WTC11 (cell line): ENCODE data around the gene DCUN1D3. TPM values are rescaled to one million over a fixed set of nuclear protein-coding genes. Genes with fewer than 3 reads are reported as not detected.

Experiments used
- ATAC-seq: fragments of 200-7000 bp; cut with Tn5 transposase; 2 replicates; pipeline ENCODE4 v1.10.0; 2021; ENCODE audit warnings: mild to moderate bottlenecking, moderate library complexity
- CTCF ChIA-PET: fragments of 300-600 bp; sonication (Branson Sonifier 250); formaldehyde crosslinking; loops from one replicate; lab custom pipeline; 2021; ENCODE audit warnings: antibody characterized with exemption; lab: Charles Lee
- POLR2A ChIA-PET: fragments of 350-600 bp; sonication (Branson Sonifier 250); formaldehyde crosslinking; loops from one replicate; lab custom pipeline; 2021; ENCODE audit warnings: antibody characterized with exemption; lab: Charles Lee
- DNase-seq: peaks from one replicate; pipeline ENCODE4 v3.0.0; 2021; ENCODE audit warnings: low spot score
- H3K27ac Mint-ChIP-seq: 2 replicates; pipeline ENCODE4 v1.8.0; 2021; ENCODE audit warnings: mixed read lengths
- H3K27me3 Mint-ChIP-seq: 2 replicates; pipeline ENCODE4 v1.8.0; 2021; ENCODE audit warnings: low read depth, mild to moderate bottlenecking, moderate library complexity, mixed read lengths
- H3K36me3 Mint-ChIP-seq: 2 replicates; pipeline ENCODE4 v1.8.0; 2021; ENCODE audit warnings: mixed read lengths
- H3K4me1 Mint-ChIP-seq: 2 replicates; pipeline ENCODE4 v1.8.0; 2022; ENCODE audit warnings: mixed read lengths
- H3K4me3 Mint-ChIP-seq: 2 replicates; pipeline ENCODE4 v1.8.0; 2021; ENCODE audit warnings: mild to moderate bottlenecking, moderate library complexity, mixed read lengths
- H3K9me3 Mint-ChIP-seq: 2 replicates; pipeline ENCODE4 v1.8.0; 2021; ENCODE audit warnings: mixed read lengths
- ELF4 ChIP-seq: sonication (generic); formaldehyde crosslinking; IDR thresholded peaks from 2 replicates; pipeline ENCODE4 v1.8.1; 2022; ENCODE audit warnings: low read depth, mild to moderate bottlenecking, moderate library complexity, missing genetic modification reagents
- ERG ChIP-seq: fragments of 250-450 bp; sonication (Bioruptor Pico); IDR thresholded peaks from 2 replicates; pipeline ENCODE4 v1.8.0; 2021; ENCODE audit warnings: mild to moderate bottlenecking
- FOXK1 ChIP-seq: sonication (generic); formaldehyde crosslinking; IDR thresholded peaks from 2 replicates; pipeline ENCODE4 v1.8.0; 2022; ENCODE audit warnings: mild to moderate bottlenecking, moderate library complexity, missing genetic modification reagents
- GABPB1 ChIP-seq: sonication (generic); formaldehyde crosslinking; IDR thresholded peaks from 2 replicates; pipeline ENCODE4 v1.8.1; 2023; ENCODE audit warnings: mild to moderate bottlenecking, missing genetic modification reagents
- HMGXB4 ChIP-seq: sonication (generic); formaldehyde crosslinking; IDR thresholded peaks from 2 replicates; pipeline ENCODE4 v1.8.1; 2023; ENCODE audit warnings: mild to moderate bottlenecking, moderate library complexity, missing genetic modification reagents
- NFYB ChIP-seq: sonication (generic); formaldehyde crosslinking; conservative IDR thresholded peaks from 2 replicates; pipeline ENCODE4 v1.8.0; 2022; ENCODE audit warnings: low read depth, missing genetic modification reagents
- OVOL2 ChIP-seq: fragments of 250-450 bp; sonication (Bioruptor Pico); IDR thresholded peaks from 2 replicates; pipeline ENCODE4 v1.9.0; 2021; ENCODE audit warnings: mild to moderate bottlenecking, borderline replicate concordance
- PRDM15 ChIP-seq: sonication (generic); formaldehyde crosslinking; IDR thresholded peaks from 2 replicates; pipeline ENCODE4 v1.8.0; 2022; ENCODE audit warnings: missing genetic modification reagents
- PRRX2 ChIP-seq: fragments of 250-450 bp; sonication (Bioruptor Pico); IDR thresholded peaks from 2 replicates; pipeline ENCODE4 v1.8.0; 2021; ENCODE audit warnings: mild to moderate bottlenecking
- RELA ChIP-seq: sonication (generic); formaldehyde crosslinking; IDR thresholded peaks from 2 replicates; pipeline ENCODE4 v1.8.1; 2022; ENCODE audit warnings: missing genetic modification reagents, mild to moderate bottlenecking, borderline replicate concordance
- SMAD3 ChIP-seq: sonication (generic); formaldehyde crosslinking; IDR thresholded peaks from 2 replicates; pipeline ENCODE4 v1.8.0; 2022; ENCODE audit warnings: missing genetic modification reagents, mild to moderate bottlenecking, borderline replicate concordance
- STAT6 ChIP-seq: sonication (generic); formaldehyde crosslinking; conservative IDR thresholded peaks from 2 replicates; pipeline ENCODE4 v1.8.1; 2023; ENCODE audit warnings: mild to moderate bottlenecking, low read depth, missing genetic modification reagents, moderate library complexity
- TEAD4 ChIP-seq: sonication (generic); formaldehyde crosslinking; IDR thresholded peaks from 2 replicates; pipeline ENCODE4 v1.8.0; 2022; ENCODE audit warnings: mild to moderate bottlenecking, missing genetic modification reagents
- USF1 ChIP-seq: sonication (generic); formaldehyde crosslinking; IDR thresholded peaks from 2 replicates; pipeline ENCODE4 v1.8.0; 2022; ENCODE audit warnings: mild to moderate bottlenecking, missing genetic modification reagents
- ZBTB43 ChIP-seq: sonication (generic); formaldehyde crosslinking; IDR thresholded peaks from 2 replicates; pipeline ENCODE4 v1.8.1; 2023; ENCODE audit warnings: mild to moderate bottlenecking, missing genetic modification reagents
- ZNF423 ChIP-seq: fragments of 250-450 bp; sonication (Bioruptor Pico); IDR thresholded peaks from 2 replicates; pipeline ENCODE4 v2.1.2; 2022; ENCODE audit warnings: mild to moderate bottlenecking, moderate library complexity
- ZSCAN18 ChIP-seq: fragments of 250-450 bp; sonication (Bioruptor Pico); IDR thresholded peaks from 2 replicates; pipeline ENCODE4 v2.1.2; 2022; ENCODE audit warnings: mild to moderate bottlenecking, moderate library complexity
- total RNA-seq: library from RNA; stranded (reverse); gene quantifications from 3 replicates; pipeline ENCODE4 v1.2.3, GENCODE V29; 2021

The DCUN1D3 gene
- total RNA-seq, 1 experiment from 2014 or later: 14.7 TPM

- ATAC-seq: 0 out of 2 replicates have a peak, but pooled peaks have one; percentile 34
Measured at GRCh38 chr16:20868890-20869289, 31.3 kb downstream of the DCUN1D3 start.

GRCh38 chr16:20867585-20867984 lies 32.6 kb downstream of the DCUN1D3 start:
- ATAC-seq: no peak
- ChIA-PET CTCF (interaction anchor here (1.2 kb wide), 1 partner anchor 132 kb away, joined by 3 read pairs; no protein-coding TSS in a partner anchor), POLR2A (no interaction called here)
- Mint-ChIP-seq H3K27ac (peak overlapping the region; percentile 51; the same call in 1 of the 2 replicates), H3K4me1 (peaks cover 38% of the 10 kb centered on the region), H3K4me3 (no peak overlapping the region), H3K27me3 (no peaks in the 10 kb centered on the region), H3K9me3 (peaks cover 5% of the 10 kb centered on the region), H3K36me3 (peaks cover 7% of the 10 kb centered on the region)
- no peak for DNase-seq
- TF ChIP-seq ELF4 (CRISPR knock-in tag): no peak
- TF ChIP-seq GABPB1 (CRISPR knock-in tag): no peak
- no peak for TF ChIP-seq ZBTB43 (CRISPR knock-in tag)
- no peak for TF ChIP-seq HMGXB4
- no peak for TF ChIP-seq PRDM15 (CRISPR knock-in tag)
- TF ChIP-seq OVOL2 (CRISPR knock-in tag): no peak
- TF ChIP-seq TEAD4: no peak
- no peak for TF ChIP-seq ZSCAN18 (CRISPR knock-in tag)
- no peak for TF ChIP-seq USF1 (CRISPR knock-in tag)
- no peak for TF ChIP-seq SMAD3 (CRISPR knock-in tag)
- no peak for TF ChIP-seq ERG (CRISPR knock-in tag)
- no peak for TF ChIP-seq PRRX2 (CRISPR knock-in tag)
- TF ChIP-seq FOXK1 (CRISPR knock-in tag): no peak
- no peak for TF ChIP-seq RELA
- no peak for TF ChIP-seq STAT6 (CRISPR knock-in tag)
- no peak for TF ChIP-seq NFYB
- TF ChIP-seq ZNF423 (CRISPR knock-in tag): no peak

More at GRCh38 chr16:20868890-20869289, 31.3 kb downstream of the DCUN1D3 start:
- Mint-ChIP-seq H3K27me3 (no peaks in the 10 kb centered on the region), H3K9me3 (peaks cover 5% of the 10 kb centered on the region), H3K27ac (no peak overlapping the region; the same call in 1 of the 2 replicates), H3K4me1 (peaks cover 37% of the 10 kb centered on the region), H3K36me3 (peaks cover 4% of the 10 kb centered on the region), H3K4me3 (no peak overlapping the region)
- DNase-seq: no peak
- ChIA-PET POLR2A (interaction anchor here (0.5 kb wide), 1 partner anchor 31 kb away, joined by 4 read pairs; the partner anchor contains the start of genes DCUN1D3 and LYRM1), CTCF (interaction anchor here (1.2 kb wide), 1 partner anchor 19 kb away, joined by 3 read pairs; no protein-coding TSS in a partner anchor)
- no peak for TF ChIP-seq ZSCAN18 (CRISPR knock-in tag)
- peak; percentile 48; the same call in 1 of the 2 replicates for TF ChIP-seq GABPB1 (CRISPR knock-in tag)
